HepG2 (cell line): Measurements from ENCODE around the gene ACSF3. TPM values are rescaled to one million over a fixed set of nuclear protein-coding genes. Genes with fewer than 3 reads are reported as not detected.
A peak's percentile ranks its signal among the peaks of the same experiment; 100 is the strongest.

Experiments used
- AHDC1 ChIP-seq: sonication (generic); formaldehyde crosslinking; IDR thresholded peaks from 2 replicates; pipeline ENCODE4 v1.5.1; 2020; ENCODE audit warnings: mild to moderate bottlenecking, missing genetic modification reagents, borderline replicate concordance
- BORCS8-MEF2B ChIP-seq: sonication (generic); formaldehyde crosslinking; IDR thresholded peaks from 2 replicates; pipeline ENCODE4 v1.8.0; 2022; ENCODE audit warnings: mild to moderate bottlenecking, missing genetic modification reagents
- CBX1 ChIP-seq: IDR thresholded peaks from one replicate; pipeline ENCODE4 v1.6.1; 2016; ENCODE audit warnings: antibody characterized with exemption, low read depth
- CENPX ChIP-seq: sonication (generic); formaldehyde crosslinking; IDR thresholded peaks from 2 replicates; pipeline ENCODE4 v1.9.0; 2021; ENCODE audit warnings: mild to moderate bottlenecking, missing genetic modification reagents, moderate library complexity
- CHD4 ChIP-seq: fragments of 200-600 bp; sonication (generic); IDR thresholded peaks from 2 replicates; pipeline ENCODE4 v1.7.0; 2017; ENCODE audit warnings: mild to moderate bottlenecking, low read length, borderline replicate concordance
- GATAD1 ChIP-seq: IDR thresholded peaks from 2 replicates; pipeline ENCODE4 v1.6.1; 2016; ENCODE audit warnings: missing genetic modification reagents, missing compliant biosample characterization
- NFIC ChIP-seq: IDR thresholded peaks from 2 replicates; pipeline ENCODE4 v1.6.1; 2012; ENCODE audit warnings: mild to moderate bottlenecking, low read length, inconsistent platforms
- STAG1 ChIP-seq: sonication (generic); formaldehyde crosslinking; IDR thresholded peaks from 2 replicates; pipeline ENCODE4 v1.4.0; 2020; ENCODE audit warnings: missing genetic modification reagents
- SUZ12 ChIP-seq: fragments of 150-350 bp; IDR thresholded peaks from 2 replicates; pipeline ENCODE4 v1.6.1; 2014; ENCODE audit warnings: low read depth, low read length
- TCF7 ChIP-seq: sonication (generic); IDR thresholded peaks from 2 replicates; pipeline ENCODE4 v1.6.1; 2016; ENCODE audit warnings: antibody characterized with exemption, low read depth
- ZBTB2 ChIP-seq: sonication (generic); formaldehyde crosslinking; IDR thresholded peaks from 2 replicates; pipeline ENCODE4 v1.8.0; 2022; ENCODE audit warnings: low read depth, missing genetic modification reagents
- ZMYM3 ChIP-seq: sonication (generic); formaldehyde crosslinking; IDR thresholded peaks from 2 replicates; pipeline ENCODE4 v1.5.1; 2020; ENCODE audit warnings: mild to moderate bottlenecking, missing genetic modification reagents
- ZNF326 ChIP-seq: sonication (generic); formaldehyde crosslinking; IDR thresholded peaks from 2 replicates; pipeline ENCODE4 v1.4.0; 2020; ENCODE audit warnings: missing genetic modification reagents, borderline replicate concordance
- ZNF329 ChIP-seq: sonication (generic); formaldehyde crosslinking; IDR thresholded peaks from 2 replicates; pipeline ENCODE4 v1.9.0; 2021; ENCODE audit warnings: low read depth, mild to moderate bottlenecking, missing genetic modification reagents
- ZNF333 ChIP-seq: sonication (generic); formaldehyde crosslinking; IDR thresholded peaks from 2 replicates; pipeline ENCODE4 v1.4.0; 2020; ENCODE audit warnings: mild to moderate bottlenecking, missing genetic modification reagents, borderline replicate concordance
- ZNF530 ChIP-seq: sonication (generic); formaldehyde crosslinking; IDR thresholded peaks from 2 replicates; pipeline ENCODE4 v1.5.0; 2020; ENCODE audit warnings: low read depth, mild to moderate bottlenecking, missing genetic modification reagents
- ZSCAN12 ChIP-seq: sonication (generic); formaldehyde crosslinking; IDR thresholded peaks from 2 replicates; pipeline ENCODE4 v1.9.0; 2021; ENCODE audit warnings: mild to moderate bottlenecking, missing genetic modification reagents
- ZSCAN22 ChIP-seq: sonication (generic); formaldehyde crosslinking; IDR thresholded peaks from 2 replicates; pipeline ENCODE4 v1.4.0; 2020; ENCODE audit warnings: mild to moderate bottlenecking, missing genetic modification reagents
- polyA plus RNA-seq, 8 experiments: library from polyadenylated mRNA; depleted of rRNA in 3 of 8; stranded (reverse) in 7 of 8; unstranded in 1 of 8; fragments of >200 nt; fragmentation: Illumina TruSeq in 4 of 8; extraction: Trizol in 4 of 8; gene quantifications; 2 replicates each; pipeline versions ENCODE4 v1.2.1 to v1.2.3, GENCODE V29; 2011 to 2016; ENCODE audit warnings: low read depth in 4 of 8, missing spikeins in 1 of 8, mixed read lengths in 1 of 8; ENCODE audit not compliant: insufficient read depth in 1 of 8
- total RNA-seq, 5 experiments: library from RNA; depleted of rRNA; stranded (reverse); fragments of >200 nt; fragmentation: Illumina TruSeq; extraction: Trizol; gene quantifications; 2 replicates each; pipeline ENCODE4 v1.2.3, GENCODE V29; 2016; ENCODE audit warnings: low read depth in 1 of 5
- TF ChIP-seq, protein P1 (sequence below): sonication (generic); formaldehyde crosslinking; IDR thresholded peaks from 2 replicates; pipeline ENCODE4 v1.8.0; 2022; ENCODE audit warnings: mild to moderate bottlenecking, missing genetic modification reagents, moderate library complexity
- TF ChIP-seq, protein P2 (sequence below): sonication (generic); formaldehyde crosslinking; IDR thresholded peaks from 2 replicates; pipeline ENCODE4 v1.4.0; 2020; ENCODE audit warnings: mild to moderate bottlenecking, missing genetic modification reagents

The ACSF3 gene
- total and polyA plus RNA-seq, 2 of the 13 experiments (the other 11 are each of a cell fraction or from before 2014, with no cell fraction given), result 14.9 to 30.6 TPM

DNA sequence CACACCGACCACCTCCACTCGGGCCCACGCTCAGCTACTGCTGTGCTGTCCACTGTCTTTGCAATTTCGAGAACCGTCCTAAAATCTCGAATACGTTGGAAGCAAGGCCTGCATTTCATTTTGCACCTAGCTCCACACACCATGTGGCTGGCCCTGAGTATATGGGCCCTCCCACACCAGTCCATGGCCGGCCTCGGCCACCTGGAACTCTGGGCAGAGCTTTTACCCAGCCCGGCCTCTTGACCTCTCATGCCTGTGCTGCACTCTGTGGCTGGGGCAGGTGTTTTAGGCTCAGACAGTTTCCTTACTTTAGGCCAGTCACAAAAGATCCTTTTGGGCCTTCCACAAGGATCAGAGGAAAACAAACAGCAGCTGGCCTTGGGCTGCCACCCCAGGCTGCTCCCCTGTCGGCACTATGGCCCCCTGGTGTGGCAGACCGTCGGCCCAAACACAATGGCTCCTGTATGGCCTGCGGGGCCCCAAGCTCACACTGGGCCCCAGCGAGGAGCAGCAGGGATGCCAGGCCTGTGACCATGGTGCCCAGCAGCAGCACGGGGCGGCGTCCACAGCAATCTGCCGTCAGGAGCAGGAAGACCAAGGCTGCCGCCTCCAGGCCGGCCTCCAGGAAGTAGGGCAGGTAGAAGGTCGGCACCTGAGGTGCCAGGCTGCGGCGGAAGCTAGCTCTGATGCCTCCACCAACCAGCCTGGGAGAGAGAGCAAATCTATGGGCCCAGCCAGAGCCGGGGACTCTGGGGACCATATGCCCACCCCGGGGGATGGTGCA lies 104.2 kb downstream of the ACSF3 start (continued):
- TF ChIP-seq NFIC (no peak; the same call in 1 of the 2 replicates), ZNF530 (CRISPR knock-in tag) (no peak), CENPX (CRISPR knock-in tag) (no peak), AHDC1 (CRISPR knock-in tag) (no peak), ZNF333 (CRISPR knock-in tag) (no peak), BORCS8-MEF2B (peak; percentile 31; the same call in 1 of the 2 replicates), ZSCAN12 (CRISPR knock-in tag) (0 out of 2 replicates have a peak, but pooled peaks have one; percentile 54), ZNF329 (CRISPR knock-in tag) (no peak), GATAD1 (CRISPR knock-in tag) (peak; percentile 71), ZNF326 (CRISPR knock-in tag) (0 out of 2 replicates have a peak, but pooled peaks have one; percentile 26), TCF7 (peak; percentile 88), CHD4 (no peak), ZSCAN22 (CRISPR knock-in tag) (0 out of 2 replicates have a peak, but pooled peaks have one; percentile 20), ZMYM3 (CRISPR knock-in tag) (no peak; the same call in 1 of the 2 replicates), ZBTB2 (CRISPR knock-in tag) (peak; percentile 80; the same call in 1 of the 2 replicates), SUZ12 (no peak), CBX1 (no peak), STAG1 (CRISPR knock-in tag) (no peak; the same call in 1 of the 2 replicates)
- TF ChIP-seq, protein P1, sequence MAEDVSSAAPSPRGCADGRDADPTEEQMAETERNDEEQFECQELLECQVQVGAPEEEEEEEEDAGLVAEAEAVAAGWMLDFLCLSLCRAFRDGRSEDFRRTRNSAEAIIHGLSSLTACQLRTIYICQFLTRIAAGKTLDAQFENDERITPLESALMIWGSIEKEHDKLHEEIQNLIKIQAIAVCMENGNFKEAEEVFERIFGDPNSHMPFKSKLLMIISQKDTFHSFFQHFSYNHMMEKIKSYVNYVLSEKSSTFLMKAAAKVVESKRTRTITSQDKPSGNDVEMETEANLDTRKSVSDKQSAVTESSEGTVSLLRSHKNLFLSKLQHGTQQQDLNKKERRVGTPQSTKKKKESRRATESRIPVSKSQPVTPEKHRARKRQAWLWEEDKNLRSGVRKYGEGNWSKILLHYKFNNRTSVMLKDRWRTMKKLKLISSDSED (CRISPR knock-in tag), result no peak
- TF ChIP-seq, protein P2, sequence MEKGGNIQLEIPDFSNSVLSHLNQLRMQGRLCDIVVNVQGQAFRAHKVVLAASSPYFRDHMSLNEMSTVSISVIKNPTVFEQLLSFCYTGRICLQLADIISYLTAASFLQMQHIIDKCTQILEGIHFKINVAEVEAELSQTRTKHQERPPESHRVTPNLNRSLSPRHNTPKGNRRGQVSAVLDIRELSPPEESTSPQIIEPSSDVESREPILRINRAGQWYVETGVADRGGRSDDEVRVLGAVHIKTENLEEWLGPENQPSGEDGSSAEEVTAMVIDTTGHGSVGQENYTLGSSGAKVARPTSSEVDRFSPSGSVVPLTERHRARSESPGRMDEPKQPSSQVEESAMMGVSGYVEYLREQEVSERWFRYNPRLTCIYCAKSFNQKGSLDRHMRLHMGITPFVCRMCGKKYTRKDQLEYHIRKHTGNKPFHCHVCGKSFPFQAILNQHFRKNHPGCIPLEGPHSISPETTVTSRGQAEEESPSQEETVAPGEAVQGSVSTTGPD (CRISPR knock-in tag), result peak; percentile 93
